Gastrocnemius medialis (tissue), 4 donors: Measurements from ENCODE around the gene HBEGF. TPM values are rescaled to one million over a fixed set of nuclear protein-coding genes. Genes with fewer than 3 reads are reported as not detected.

Source experiments
- ATAC-seq, 2 donors: fragments of 150-250 bp; one replicate each; pipeline ENCODE4 v1.9.1; 2016
- DNase-seq, 2 donors: peaks; one replicate each; pipeline ENCODE4 v3.0.0-alpha.2; 2019
- H3K27ac ChIP-seq, 4 donors: fragments of 200-600 bp; sonication (generic); 1 replicate in 1 of 4; 2 replicates in 3 of 4; pipeline ENCODE4 v1.5.1; 2016 to 2018; ENCODE audit warnings: mild to moderate bottlenecking in 2 of 4, moderate library complexity in 1 of 4
- H3K27me3 ChIP-seq, 3 donors: fragments of 200-600 bp; sonication (generic) in 2 of 3; 1 replicate in 1 of 3; 2 replicates in 2 of 3; pipeline versions ENCODE4 v1.5.1 to v1.6.0; 2016 to 2019; ENCODE audit warnings: mild to moderate bottlenecking in 1 of 3, moderate library complexity in 1 of 3
- H3K36me3 ChIP-seq, 2 donors: fragments of 200-600 bp; sonication (generic) in 1 of 2; one replicate each; pipeline ENCODE4 v1.5.1; 2017 to 2018
- H3K4me1 ChIP-seq, 2 donors: fragments of 200-600 bp; sonication (generic) in 1 of 2; one replicate each; pipeline ENCODE4 v1.5.1; 2016 to 2017; ENCODE audit warnings: mild to moderate bottlenecking in 2 of 2
- H3K4me3 ChIP-seq, 4 donors: fragments of 200-600 bp; sonication (generic) in 3 of 4; 1 replicate in 1 of 4; 2 replicates in 3 of 4; pipeline ENCODE4 v1.5.1; 2016 to 2019; ENCODE audit warnings: mild to moderate bottlenecking in 2 of 4
- H3K9me3 ChIP-seq, 3 donors: fragments of 200-600 bp; sonication (generic) in 2 of 3; 1 replicate in 1 of 3; 2 replicates in 2 of 3; pipeline ENCODE4 v1.5.1; 2016 to 2019
- POLR2A ChIP-seq, 2 donors: fragments of 450-650 bp; IDR thresholded peaks; one replicate each; pipeline ENCODE4 v1.6.1; 2017; ENCODE audit warnings: antibody characterized with exemption in 2 of 2, mild to moderate bottlenecking in 2 of 2, moderate library complexity in 2 of 2
- in situ Hi-C, 4 donors: fragments of 200-750 bp; cut with MboI; loops; one replicate each; pipeline versions ENCODE4 v1.15.0 to v1.8.0; 2017; ENCODE audit warnings: low sequenced_read_pairs in 4 of 4
- intact Hi-C: fragments of 100-400 bp; cut with DNase I; formaldehyde crosslinking; loops from one replicate; pipeline ENCODE4 v1.15.1; 2023; ENCODE audit warnings: low total_unique reads
- total RNA-seq, 4 donors: library from RNA; depleted of rRNA; stranded (reverse); fragments of >200 nt; gene quantifications; one replicate each; pipeline versions ENCODE4 v1.1.0 to v1.2.3, GENCODE V29; 2016
- TF ChIP-seq, protein P1 (sequence below), 5 experiments: fragments of 450-650 bp in 3 of 5; fragments of 200-600 bp in 2 of 5; sonication (generic) in 2 of 5; IDR thresholded peaks in 4 of 5; conservative IDR thresholded peaks in 1 of 5; 1 replicate in 4 of 5; 2 replicates in 1 of 5; pipeline ENCODE4 v1.5.1; 2016 to 2019; ENCODE audit warnings: antibody characterized with exemption in 5 of 5, mild to moderate bottlenecking in 3 of 5, moderate library complexity in 3 of 5

Gene HBEGF
- total RNA-seq, 4 donors from 2014 or later = 5.3 to 22.2 (median 17.6) TPM

DNA sequence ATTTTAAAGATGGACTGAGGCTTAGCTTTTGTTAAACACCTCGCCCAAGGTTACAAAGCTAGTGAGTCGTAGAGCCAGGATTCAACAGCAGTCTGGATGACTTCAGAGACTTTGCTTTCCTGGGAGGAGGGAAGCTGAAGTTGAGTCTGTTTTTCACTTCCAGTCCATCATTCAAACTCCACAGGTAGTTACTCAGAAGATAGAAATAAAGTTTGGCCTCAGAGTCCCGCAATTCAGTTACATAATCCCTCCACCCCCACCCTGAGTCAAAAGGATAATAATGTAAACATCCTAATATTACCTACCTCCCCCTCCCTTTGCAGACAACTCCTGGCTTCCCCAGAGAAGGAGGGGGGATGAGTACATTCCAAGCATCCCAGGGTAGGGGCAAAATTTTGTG lies 8.1 kb downstream of the HBEGF start:
- H3K36me3 ChIP-seq = peaks cover 0 to 23% of the 10 kb centered on the region in 2 donors
- ATAC-seq (peak; percentile 42 to 60), DNase-seq (no peak)
- TF ChIP-seq, protein P1, sequence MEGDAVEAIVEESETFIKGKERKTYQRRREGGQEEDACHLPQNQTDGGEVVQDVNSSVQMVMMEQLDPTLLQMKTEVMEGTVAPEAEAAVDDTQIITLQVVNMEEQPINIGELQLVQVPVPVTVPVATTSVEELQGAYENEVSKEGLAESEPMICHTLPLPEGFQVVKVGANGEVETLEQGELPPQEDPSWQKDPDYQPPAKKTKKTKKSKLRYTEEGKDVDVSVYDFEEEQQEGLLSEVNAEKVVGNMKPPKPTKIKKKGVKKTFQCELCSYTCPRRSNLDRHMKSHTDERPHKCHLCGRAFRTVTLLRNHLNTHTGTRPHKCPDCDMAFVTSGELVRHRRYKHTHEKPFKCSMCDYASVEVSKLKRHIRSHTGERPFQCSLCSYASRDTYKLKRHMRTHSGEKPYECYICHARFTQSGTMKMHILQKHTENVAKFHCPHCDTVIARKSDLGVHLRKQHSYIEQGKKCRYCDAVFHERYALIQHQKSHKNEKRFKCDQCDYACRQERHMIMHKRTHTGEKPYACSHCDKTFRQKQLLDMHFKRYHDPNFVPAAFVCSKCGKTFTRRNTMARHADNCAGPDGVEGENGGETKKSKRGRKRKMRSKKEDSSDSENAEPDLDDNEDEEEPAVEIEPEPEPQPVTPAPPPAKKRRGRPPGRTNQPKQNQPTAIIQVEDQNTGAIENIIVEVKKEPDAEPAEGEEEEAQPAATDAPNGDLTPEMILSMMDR (IDR thresholded peaks at IDR 0.05 in 4 of 5, conservative IDR thresholded peaks at IDR 0.05 in 1 of 5) = no peak
- no peak for TF ChIP-seq POLR2A (IDR thresholded peaks at IDR 0.05)
- H3K4me1 ChIP-seq = peaks cover 70 to 91% of the 10 kb centered on the region in 2 donors
- no peaks in the 10 kb centered on the region for H3K9me3 ChIP-seq
- no peaks in the 10 kb centered on the region for H3K27me3 ChIP-seq
- intact Hi-C loops (no loop called here), in situ Hi-C loops (loop anchor here in 1 of 4 donors (5.0 kb wide), 1 partner anchor 36 kb away; the partner anchor contains the start of gene PFDN1)
- peak overlapping the region; percentile 91 to 97 (median 94) for H3K27ac ChIP-seq
- H3K4me3 ChIP-seq = no peak overlapping the region

DNA sequence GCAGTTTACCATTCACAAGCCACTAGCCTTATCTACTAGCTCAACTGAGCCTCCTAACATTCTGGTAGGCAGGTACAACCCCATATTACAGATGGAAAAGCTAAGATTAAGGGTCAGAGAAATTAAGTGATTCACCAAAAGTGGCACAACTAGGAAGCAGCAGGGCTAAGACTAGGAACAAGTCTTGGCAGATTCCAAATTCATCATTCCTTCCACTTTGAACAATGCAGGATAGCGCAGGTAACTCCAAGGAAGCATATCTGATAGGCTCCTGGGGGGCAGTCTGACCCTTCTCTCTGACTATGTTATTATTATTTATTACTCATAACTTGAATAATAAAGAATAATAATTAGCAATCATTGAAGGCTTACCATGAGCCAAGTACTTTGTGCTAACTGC lies 8.5 kb downstream of the HBEGF start:
- Histone ChIP-seq H3K27me3 (no peaks in the 10 kb centered on the region), H3K27ac (peak overlapping the region; percentile 91 to 97 (median 94)), H3K4me3 (no peak overlapping the region), H3K36me3 (peaks cover 0 to 27% of the 10 kb centered on the region in 2 donors), H3K9me3 (no peaks in the 10 kb centered on the region), H3K4me1 (peaks cover 65 to 91% of the 10 kb centered on the region in 2 donors)
- TF ChIP-seq, protein P1 (IDR thresholded peaks at IDR 0.05 in 4 of 5, conservative IDR thresholded peaks at IDR 0.05 in 1 of 5) = no peak
- TF ChIP-seq POLR2A (IDR thresholded peaks at IDR 0.05) = no peak
- intact Hi-C loops = no loop called here
- ATAC-seq (no peak), DNase-seq (no peak)
- in situ Hi-C loops = loop anchor here in 1 of 4 donors (5.0 kb wide), 1 partner anchor 36 kb away; the partner anchor contains the start of gene PFDN1

DNA sequence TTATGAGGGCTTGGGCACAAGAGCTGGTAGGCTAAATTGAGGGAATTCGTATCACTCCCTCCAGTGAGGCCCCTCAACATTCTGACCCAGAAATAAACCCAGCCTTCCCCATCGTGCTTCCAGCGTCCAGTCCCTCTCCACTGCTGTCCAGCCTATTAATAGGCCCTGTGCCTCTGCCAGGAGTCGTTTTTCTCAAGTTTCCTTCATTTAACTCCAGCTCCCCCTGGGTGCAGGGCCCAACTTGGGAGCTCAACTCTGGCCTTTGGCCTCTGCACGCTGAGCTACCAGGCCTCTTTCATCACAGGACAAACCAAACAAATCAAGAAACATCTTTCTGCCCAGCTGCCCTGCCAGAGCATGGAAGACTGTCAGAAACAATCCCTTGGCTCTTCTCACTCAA lies 10.0 kb downstream of the HBEGF start:
- H3K4me1 ChIP-seq = peaks cover 53 to 78% of the 10 kb centered on the region in 2 donors
- peak overlapping the region; percentile 91 to 97 (median 94) for H3K27ac ChIP-seq
- TF ChIP-seq, protein P1 (IDR thresholded peaks at IDR 0.05 in 4 of 5, conservative IDR thresholded peaks at IDR 0.05 in 1 of 5) = no peak
- TF ChIP-seq POLR2A (IDR thresholded peaks at IDR 0.05) = no peak
- no peaks in the 10 kb centered on the region for H3K9me3 ChIP-seq
- H3K27me3 ChIP-seq = no peaks in the 10 kb centered on the region
- intact Hi-C loops = no loop called here
- peaks cover 0 to 34% of the 10 kb centered on the region in 2 donors for H3K36me3 ChIP-seq
- peak; percentile 21 to 62 for DNase-seq
- no peak overlapping the region for H3K4me3 ChIP-seq
- in situ Hi-C loops = loop anchor here in 1 of 4 donors (5.0 kb wide), 1 partner anchor 34 kb away; the partner anchor contains the start of gene PFDN1
- peak; percentile 41 to 51 for ATAC-seq

DNA sequence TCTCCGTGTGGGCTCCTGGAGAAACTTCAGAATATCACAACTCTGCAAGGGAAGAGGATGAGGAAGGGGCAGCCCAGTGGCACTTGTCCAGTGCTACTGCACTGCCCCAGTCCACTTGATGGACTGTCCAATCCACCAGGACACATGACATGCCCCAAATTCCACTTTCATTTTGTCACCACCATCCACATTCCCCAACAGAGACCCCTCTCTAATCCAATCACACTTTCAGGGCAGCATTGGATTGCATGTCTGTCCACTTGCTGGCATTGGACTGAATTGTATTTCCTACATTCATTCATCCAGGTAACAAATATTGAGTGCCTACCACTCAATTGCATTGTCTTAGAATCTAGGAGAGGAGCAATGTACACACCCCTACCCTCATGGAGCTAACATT lies 14.8 kb downstream of the HBEGF start:
- H3K36me3 ChIP-seq = peaks cover 0 to 34% of the 10 kb centered on the region in 2 donors
- ATAC-seq (no peak), DNase-seq (no peak)
- in situ Hi-C loops = no loop called here
- H3K27me3 ChIP-seq = no peaks in the 10 kb centered on the region
- intact Hi-C loops = no loop called here
- H3K4me3 ChIP-seq = no peak overlapping the region
- TF ChIP-seq POLR2A (IDR thresholded peaks at IDR 0.05) = no peak
- TF ChIP-seq, protein P1 (IDR thresholded peaks at IDR 0.05 in 4 of 5, conservative IDR thresholded peaks at IDR 0.05 in 1 of 5) = no peak
- no peaks in the 10 kb centered on the region for H3K9me3 ChIP-seq
- H3K27ac ChIP-seq = no peak overlapping the region
- peaks cover 20 to 40% of the 10 kb centered on the region in 2 donors for H3K4me1 ChIP-seq
